Activated CD4-positive, alpha-beta T cell treated with anti-CD3 and anti-CD28 coated beads for 4 hours (primary cell): ENCODE measurements around the gene SRC.
A peak's percentile ranks its signal among the peaks of the same experiment; 100 is the strongest.

Experiments
- DNase-seq, 2 donors: peaks; one replicate each; pipeline ENCODE4 v3.0.0-alpha.2; 2020

Gene SRC

DNA sequence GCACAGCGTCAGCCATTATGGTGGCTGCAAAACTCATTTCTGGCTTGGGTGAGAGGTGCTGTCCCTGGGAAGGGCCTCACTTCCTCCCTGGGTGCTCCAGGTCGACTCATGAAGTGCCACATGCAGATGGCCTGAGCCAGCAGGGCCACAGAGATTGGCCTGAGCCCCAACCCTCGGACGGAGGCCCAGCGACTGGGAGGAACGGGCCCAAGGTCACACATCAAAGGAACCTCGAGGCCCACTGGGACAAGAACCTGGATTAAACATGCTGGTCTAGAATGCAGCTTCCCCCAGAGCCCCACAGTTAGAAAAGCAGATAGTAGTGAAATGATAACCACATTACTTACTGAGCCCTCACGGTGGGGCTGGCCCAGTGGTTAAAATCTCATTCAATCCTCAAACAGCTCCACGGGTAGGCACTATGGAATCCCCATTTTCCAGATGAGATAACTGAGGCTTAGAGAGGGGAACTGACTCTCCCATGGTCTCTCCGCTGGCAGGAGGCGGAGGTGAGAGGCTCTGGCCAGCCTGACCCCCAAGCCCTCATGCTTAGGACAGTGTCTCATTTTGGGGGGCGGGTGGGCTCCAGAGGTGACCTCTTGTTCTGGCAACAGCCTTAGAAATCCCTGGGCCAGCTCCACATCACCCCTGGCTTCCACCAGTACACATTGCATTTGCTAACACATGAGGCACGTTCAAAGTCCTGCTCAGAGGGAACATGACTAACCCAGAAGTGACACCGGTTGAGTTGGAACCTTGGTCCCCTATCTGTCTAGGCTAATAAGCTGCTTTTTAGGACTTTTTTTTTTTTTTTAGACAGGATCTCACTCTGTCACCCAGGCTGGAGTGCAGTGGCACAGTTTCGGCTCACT lies 53.0 kb downstream of the SRC start:
- no peak for DNase-seq

DNA sequence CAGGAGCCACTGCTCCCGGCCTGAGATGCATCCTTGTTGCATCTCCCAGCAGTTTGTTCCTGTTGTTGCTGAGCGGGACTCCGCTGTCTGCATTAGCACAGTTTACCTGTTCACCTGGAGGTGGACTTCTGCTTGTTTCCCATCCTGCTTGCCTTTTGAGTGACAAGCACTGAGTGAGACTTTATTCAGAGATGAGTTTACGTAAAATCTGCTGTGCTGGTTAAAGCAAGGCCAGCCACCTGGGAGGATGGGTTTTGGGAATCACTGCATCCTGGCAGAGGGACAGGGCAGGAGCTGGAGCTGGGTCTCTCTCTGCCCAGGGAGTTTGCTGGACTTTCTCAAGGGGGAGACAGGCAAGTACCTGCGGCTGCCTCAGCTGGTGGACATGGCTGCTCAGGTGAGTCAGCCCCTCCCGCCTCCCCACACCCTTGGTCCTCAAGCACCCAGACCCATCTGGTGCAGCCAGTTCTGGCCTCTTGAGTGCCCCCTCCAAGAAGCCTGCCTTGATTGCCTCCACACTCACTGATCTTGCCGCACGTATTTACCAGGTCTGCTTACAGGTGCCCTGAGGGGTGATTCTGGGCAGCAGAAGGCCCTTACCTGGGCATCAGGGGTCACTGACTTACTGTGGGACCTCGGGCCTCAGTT lies 55.5 kb downstream of the SRC start:
- DNase-seq = no peak

DNA sequence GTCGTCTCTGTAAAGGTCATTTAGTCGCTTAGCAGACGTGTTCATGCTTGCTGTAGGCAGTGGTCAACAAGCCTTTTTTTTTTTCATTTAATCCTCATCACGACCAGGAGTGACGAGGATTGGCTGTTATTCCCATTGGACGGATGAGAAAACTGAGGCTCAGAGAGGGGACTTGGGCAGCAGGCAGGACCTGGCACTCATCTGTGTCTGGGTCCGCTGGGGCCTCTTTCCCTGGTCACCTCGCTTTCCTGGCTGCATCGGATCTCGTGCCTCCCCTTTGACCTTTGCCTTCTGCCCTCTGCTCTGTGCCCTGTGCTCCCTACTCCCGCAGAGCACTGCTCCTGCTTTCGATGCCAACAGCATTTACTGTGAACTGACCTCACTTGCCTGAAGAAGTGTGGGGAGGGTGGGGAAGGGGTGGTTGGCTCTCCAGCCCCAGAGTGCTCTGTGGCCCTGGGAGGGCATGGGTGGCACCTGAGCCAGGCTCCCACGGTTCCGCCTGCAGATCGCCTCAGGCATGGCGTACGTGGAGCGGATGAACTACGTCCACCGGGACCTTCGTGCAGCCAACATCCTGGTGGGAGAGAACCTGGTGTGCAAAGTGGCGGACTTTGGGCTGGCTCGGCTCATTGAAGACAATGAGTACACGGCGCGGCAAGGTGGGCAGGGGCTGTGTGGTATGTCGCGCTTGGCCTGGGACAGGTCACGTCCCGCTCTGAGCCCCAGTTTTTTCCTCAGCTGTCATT lies 56.2 kb downstream of the SRC start:
- no peak for DNase-seq

DNA sequence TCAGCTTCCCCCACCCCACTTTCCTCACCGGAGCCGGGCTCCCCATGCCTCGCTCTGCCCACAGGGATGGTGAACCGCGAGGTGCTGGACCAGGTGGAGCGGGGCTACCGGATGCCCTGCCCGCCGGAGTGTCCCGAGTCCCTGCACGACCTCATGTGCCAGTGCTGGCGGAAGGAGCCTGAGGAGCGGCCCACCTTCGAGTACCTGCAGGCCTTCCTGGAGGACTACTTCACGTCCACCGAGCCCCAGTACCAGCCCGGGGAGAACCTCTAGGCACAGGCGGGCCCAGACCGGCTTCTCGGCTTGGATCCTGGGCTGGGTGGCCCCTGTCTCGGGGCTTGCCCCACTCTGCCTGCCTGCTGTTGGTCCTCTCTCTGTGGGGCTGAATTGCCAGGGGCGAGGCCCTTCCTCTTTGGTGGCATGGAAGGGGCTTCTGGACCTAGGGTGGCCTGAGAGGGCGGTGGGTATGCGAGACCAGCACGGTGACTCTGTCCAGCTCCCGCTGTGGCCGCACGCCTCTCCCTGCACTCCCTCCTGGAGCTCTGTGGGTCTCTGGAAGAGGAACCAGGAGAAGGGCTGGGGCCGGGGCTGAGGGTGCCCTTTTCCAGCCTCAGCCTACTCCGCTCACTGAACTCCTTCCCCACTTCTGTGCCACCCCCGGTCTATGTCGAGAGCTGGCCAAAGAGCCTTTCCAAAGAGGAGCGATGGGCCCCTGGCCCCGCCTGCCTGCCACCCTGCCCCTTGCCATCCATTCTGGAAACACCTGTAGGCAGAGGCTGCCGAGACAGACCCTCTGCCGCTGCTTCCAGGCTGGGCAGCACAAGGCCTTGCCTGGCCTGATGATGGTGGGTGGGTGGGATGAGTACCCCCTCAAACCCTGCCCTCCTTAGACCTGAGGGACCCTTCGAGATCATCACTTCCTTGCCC lies 57.4 kb downstream of the SRC start:
- no peak for DNase-seq

DNA sequence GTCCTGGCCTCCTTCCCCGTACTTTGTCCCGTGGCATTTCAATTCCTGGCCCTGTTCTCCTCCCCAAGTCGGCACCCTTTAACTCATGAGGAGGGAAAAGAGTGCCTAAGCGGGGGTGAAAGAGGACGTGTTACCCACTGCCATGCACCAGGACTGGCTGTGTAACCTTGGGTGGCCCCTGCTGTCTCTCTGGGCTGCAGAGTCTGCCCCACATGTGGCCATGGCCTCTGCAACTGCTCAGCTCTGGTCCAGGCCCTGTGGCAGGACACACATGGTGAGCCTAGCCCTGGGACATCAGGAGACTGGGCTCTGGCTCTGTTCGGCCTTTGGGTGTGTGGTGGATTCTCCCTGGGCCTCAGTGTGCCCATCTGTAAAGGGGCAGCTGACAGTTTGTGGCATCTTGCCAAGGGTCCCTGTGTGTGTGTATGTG lies 58.5 kb downstream of the SRC start:
- DNase-seq = no peak

DNA sequence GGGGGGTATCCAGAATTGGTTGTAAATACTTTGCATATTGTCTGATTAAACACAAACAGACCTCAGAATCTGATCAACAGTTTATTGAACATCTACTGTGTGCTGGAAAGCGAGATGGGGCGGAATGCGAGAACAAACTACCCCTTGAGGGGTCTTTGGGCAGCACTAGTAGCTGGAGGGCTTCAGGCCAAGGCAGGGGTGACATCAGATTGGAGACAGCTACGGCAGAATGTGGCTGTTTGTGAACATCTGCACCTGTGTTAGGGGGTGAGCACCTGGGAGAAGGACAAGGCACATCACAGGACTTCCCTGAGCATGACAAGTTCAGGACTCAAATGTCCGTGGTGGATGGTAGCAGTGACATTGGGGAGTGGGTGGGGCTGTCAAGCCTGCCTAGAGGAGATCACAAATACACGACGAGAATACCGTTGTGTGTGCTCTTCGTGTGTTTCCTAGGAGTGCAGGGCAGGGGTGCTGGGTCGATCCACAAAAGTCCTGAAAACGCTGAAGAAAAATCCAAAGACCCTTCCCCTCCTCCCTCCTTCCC lies 59.5 kb downstream of the SRC start:
- no peak for DNase-seq

DNA sequence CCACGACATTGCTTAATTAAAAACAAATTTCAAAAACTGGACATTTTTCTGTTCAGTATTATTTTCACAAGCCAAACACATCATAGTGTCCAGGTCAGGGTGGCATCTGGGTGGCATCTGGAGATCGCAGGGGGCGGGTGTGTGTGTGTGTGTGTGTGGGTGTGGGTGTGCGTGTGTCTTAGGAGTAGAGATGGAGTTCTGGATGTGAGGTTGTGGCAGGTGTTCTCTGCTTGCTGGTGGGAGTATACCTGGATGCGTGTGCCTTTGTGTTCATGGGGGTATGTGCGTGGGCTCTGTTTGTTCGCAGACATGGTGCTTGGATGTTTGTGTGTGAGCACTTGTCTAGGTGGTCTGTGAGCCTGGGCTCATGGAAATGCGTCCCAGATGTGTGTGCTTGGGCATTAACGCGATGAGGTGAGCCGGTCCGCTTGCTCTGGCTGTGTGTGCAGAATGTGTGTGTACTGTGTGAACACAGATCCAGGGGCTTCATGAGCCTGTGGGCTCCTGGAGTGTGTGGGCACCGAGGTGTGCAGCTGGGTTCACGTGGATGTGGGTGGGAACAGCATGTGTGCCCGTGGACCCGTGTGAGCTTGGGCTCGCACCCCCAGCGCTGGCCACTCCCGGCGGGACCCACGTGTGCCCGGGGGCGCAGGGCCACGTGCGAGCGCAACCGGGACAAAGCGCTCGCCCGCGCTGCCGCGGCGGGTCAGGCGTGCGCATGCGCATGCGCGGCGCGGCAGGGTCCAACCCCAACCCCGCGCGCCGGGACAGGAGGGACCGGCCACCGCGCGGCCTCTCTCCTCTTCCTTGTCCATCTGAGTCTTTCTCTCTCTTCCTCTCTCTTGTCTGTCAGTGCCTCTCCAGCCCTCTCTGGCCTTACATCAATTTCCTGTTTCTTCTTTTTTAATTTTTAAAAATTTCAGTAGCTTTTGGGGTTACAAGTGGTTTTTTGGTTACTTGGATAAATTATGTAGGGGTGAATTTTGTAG lies 60.4 kb downstream of the SRC start:
- DNase-seq = peak; percentile 5 to 43

DNA sequence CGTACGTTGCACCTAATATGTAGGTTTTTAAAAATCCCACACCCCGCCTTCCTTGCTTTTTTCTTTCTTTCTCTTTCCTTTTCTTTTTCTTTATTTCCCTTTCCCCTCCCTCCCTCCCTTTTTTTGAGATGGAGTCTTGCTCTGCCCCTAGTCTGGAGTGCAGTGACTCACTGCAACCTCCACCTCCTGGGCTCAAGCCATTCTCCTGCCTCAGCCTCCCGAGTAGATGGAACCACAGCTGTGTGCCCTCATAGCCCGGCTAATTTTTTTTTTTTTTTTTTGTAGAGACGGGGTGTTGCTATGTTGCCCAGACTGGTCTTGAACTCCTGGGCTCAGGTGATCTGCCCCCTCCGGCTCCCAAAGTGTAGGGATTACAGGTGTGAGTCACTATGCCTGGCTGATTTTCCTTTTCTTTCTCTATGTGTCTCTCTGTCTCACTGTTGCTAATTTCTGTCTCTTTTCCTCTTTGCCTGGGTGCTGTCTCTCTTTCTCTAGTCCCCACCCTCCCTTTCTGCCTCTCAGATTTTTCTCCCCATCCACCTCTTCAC lies 61.2 kb downstream of the SRC start:
- DNase-seq = no peak

DNA sequence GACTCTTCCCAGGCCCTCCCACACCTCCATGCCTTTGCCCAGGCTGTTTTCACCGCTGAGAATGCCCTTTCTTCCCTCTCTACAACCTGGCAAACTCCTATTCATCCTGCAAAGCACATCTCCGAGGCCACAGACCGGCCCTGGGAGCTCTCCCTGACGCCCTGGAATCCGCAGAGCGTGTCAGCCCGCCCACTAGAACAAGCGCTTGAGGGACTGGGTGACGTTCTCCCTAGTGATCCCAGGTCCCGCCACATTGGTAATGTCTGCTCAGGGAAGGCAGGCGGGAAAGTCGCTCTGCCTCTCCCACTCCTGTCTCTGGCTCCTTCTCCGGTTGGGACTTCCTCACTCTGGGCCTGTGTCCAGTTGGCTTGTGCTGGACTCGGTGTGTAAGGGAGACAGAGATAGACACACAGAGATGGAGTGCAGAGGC lies 61.6 kb downstream of the SRC start:
- DNase-seq = no peak

DNA sequence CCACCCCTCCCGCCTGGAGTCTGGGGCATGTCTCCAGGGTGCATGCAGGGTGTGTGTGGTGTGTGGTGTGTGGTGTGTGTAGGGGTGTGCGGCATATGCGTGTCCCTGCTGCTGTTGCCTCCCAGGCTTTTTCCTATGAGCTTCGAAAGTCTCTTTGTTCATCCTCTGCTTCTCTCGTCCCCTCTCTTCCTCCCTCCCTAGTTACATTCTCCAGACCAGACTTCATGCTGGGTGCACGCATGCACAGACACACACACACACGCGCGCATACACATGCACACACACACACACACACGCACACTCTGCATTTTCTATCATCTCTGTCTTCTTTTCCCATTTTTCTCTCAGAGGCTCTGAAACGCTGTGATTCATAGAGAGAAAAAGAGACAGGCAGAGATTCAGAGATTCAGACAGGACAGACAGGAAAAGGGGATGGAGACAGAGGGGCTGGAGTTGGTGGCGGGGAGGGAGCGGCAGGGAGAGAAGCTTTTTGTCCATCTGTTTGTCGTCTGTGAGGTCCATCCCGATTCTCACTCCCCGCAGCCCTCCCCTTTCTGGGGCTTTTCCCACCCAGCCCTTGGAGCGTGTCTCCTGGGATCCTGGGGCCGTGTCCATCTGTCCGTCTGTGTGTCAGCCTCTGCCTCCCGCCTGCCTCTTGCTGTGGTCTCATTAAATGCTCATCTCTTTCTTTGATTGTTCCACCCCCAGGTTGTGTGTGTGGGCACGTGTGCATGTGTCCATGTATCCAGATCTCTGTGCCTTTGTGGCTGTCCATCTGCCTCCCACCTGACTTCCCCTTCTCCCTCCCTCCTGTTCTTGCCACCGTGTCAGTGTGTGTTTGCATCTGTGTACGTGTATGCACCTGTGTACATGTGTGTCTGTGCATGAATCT lies 62.6 kb downstream of the SRC start:
- no peak for DNase-seq

DNA sequence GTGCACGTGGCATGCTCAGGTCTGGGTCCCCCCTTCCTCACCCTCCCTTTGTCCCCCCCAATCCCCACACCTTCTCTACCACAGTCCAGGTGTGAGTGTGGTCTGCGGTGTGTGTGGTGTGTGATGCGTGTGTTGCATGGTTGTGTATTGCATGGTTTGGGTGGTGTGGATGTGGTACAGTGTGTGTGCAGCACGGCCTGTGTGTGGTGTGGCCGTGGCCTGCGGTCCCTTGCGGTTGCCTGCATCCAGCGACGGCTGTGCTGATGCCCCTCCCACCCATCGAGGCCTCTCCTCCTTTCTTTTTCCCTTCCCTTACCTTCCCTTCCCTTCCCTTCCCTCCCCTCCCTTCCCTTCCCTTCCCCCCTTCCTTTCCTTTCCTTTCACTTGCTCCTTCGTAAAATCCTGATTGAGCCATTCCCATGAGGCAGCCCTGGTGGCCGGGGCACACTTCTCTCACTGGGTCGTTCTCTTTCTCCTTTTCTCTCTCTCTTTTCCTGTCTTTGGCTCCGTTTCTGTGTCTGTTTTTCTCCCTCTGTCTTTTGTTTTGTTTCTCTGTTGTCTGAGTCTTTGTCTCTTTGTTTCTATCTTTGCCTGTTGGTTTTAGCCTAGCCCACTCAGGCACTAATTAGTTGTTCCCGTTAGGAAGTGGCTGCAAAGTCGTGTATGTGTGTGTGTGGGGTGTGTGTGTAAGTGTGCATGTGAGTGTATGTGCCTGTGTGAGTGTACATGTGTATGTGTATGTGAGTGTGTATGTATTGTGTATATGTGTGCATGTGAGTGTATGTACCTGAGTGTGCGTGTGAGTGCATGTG lies 65.7 kb downstream of the SRC start:
- DNase-seq = no peak

DNA sequence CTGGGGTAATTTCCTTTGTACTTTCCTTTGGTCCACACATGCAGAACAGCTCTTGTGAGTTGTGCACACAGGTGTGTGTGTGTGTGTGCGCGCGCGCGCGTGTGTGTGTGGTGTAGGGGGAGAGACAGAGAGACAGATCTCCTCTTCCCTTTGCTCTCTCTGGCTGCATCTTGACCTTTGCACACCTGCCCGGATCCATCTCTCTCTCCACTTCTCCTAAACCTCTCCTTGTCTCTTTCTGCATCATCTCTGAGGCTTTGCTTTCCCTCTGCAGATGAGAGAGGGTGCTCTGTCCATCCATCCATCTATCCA lies 67.0 kb downstream of the SRC start:
- DNase-seq = no peak

DNA sequence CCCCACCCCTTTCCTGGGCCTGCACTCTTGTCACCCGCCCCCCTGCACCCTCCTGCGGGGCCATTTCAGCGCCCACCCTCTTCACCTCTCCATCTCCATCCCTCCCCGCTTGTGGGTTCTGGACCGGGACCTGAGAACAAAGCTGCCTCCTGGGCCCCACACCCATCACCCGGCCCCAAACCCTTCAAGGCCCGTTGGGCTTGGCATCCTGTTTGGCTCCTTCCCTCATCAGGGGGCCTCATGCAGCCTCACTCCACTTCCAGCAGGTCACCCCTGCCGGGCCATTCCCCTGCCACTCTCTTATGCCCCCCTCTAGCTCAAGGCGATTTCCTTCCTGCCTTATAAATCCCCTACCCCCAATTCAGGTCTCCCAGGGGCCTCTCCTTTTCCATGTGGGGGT lies 67.4 kb downstream of the SRC start:
- no peak for DNase-seq

DNA sequence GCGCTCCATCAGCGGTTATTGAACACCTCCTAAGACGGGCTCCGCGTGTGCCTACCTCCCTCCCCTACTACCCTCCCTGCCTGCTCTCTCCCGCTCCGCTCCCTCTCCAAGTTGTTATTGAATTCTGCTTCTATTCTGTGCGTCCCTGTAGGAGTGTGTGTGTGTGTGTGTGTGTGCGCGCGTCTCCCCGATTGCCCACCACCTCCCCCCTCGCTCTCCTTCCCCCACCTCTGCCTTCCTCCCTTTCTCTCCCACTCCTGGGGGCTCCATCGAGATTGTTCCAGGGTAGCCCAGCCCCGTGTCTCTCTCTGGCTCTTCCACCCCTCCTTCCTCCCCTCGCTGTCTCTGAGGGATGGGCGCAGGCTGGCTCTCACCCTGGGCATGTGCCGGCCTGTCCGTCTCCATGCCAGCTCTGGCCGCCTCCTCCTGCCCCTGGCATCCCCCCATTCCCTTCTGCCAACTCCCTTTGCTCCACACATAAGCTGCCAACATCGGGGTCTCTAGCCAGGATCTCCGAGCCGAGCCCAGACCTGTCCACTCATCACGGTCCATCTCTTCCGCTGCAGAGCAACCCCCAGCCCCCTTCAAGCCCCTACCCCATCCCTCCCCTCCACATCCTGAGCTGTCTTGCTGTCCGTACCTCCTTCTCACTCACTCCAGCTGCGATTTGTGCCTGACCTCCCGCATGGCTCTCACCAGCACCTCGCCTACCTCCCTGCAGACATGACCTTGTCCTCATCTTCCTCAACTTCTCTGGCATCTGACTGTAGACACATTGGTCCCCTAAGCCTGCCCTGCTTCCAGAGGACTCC lies 68.5 kb downstream of the SRC start:
- no peak for DNase-seq

DNA sequence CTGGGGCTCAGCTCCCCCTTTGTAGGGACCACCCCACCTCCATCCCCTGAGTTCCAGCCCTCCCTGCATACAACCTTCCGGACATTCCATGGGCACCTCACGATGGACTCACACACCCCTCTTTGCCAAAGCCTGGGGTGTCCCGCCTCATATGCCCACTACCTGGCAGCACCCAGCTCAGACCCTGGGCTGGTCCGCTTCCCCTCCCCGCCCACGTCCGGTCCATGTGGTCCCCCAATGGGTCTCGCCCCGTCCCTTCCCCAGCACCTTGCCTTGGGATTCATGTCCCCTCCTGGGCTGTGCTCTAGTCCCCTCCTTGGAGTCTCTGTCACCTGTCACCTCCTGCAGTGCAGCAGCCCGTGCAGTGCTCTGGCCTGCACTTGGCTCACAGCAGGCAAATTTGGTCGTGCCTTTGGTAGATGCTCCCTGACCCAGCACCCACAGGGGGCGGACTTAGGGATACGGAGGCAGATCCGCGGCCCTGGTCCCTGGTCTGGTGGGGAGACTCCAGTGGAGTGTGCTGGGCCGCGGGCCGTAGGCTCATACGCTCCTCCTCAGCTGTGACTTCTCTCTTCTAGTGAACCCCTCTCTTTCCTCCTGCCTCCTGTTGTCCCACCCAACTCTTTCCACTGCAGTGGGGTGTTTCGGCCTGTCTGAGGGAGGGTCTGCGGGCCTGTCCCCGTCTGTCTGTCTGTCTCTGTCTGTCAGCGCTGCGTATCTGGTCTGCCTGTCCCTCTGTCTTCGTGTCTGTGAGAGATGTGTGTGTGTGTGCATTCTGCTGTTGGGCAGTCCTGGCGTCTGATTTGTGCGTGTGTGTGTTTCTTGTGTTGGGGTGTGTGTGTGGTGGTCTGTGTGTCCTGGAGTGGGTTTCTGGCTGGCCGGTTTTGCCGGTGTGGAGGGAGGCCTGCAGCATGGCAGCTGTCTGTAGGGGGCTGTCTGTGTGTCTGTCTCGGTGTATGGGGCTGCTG lies 69.5 kb downstream of the SRC start:
- no peak for DNase-seq

DNA sequence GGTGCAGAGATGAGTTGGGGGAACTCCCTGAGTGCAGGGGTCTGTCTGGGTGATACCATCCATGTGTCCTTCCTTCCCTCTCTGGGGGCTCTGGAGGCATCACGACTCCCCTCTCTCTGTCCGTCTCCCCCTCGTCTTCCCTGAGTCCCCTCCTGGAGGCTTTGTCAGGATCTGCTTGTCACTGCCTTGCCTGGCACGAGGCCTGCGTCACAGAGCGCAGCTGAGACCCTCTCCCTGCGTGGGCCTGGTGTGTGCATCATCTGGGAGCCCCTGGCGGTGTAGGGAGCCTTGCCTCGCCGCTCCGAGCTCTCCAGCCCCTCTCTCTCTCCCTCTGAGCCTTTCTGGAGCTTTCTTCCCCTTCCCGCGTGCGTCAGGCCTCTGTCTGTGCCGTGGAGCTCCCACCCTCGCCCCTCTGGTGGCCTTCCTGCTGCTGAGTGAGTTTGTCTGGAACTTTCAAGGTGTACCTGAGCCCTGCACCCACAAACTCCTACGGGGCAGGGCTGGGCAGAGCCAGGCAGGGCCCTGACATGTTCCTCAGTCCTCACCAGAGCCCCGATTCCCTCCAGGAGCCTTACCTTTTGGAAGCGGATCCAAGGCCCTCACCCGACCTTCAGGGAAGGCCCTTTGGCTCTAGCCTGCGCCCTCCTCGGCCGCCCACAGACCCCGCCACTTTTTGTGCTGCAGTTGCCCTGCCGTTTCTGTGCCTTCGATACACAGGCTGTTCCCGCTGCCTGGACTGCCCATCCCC lies 70.3 kb downstream of the SRC start:
- DNase-seq = no peak
